Duodenal mucosa (tissue), 2 donors: ENCODE data around the gene CPLX4.

ENCODE experiments used
- H3K27ac ChIP-seq: one replicate; pipeline ENCODE4 v1.7.0; 2013; ENCODE audit warnings: low read depth, low read length
- H3K27me3 ChIP-seq, 2 donors: one replicate each; pipeline ENCODE4 v1.7.0; 2013; ENCODE audit warnings: low read length in 2 of 2, control low read depth in 1 of 2; ENCODE audit not compliant: insufficient read depth in 2 of 2, control insufficient read depth in 1 of 2
- H3K36me3 ChIP-seq, 2 donors: one replicate each; pipeline ENCODE4 v1.7.0; 2013; ENCODE audit warnings: low read length in 2 of 2, control low read depth in 1 of 2; ENCODE audit not compliant: insufficient read depth in 2 of 2, control insufficient read depth in 1 of 2
- H3K4me1 ChIP-seq, 2 donors: one replicate each; pipeline ENCODE4 v1.7.0; 2013; ENCODE audit warnings: low read length in 2 of 2, control low read depth in 1 of 2; ENCODE audit not compliant: insufficient read depth in 2 of 2, control insufficient read depth in 1 of 2
- H3K4me3 ChIP-seq, 2 donors: one replicate each; pipeline ENCODE4 v1.7.0; 2013; ENCODE audit warnings: low read length in 2 of 2, low read depth in 1 of 2
- H3K9ac ChIP-seq, 2 donors: one replicate each; pipeline ENCODE4 v1.7.0; 2013; ENCODE audit warnings: low read length in 2 of 2, low read depth in 1 of 2
- H3K9me3 ChIP-seq, 2 donors: one replicate each; pipeline ENCODE4 v1.7.0; 2013; ENCODE audit warnings: low read length in 2 of 2, control low read depth in 1 of 2; ENCODE audit not compliant: control insufficient read depth in 1 of 2

The CPLX4 gene

GRCh38 chr18:59345556-59345955, 27.1 kb upstream of the CPLX4 start:
- Histone ChIP-seq H3K27me3 (no peaks in the 10 kb centered on the region), H3K4me1 (no peaks in the 10 kb centered on the region), H3K36me3 (peaks cover 30 to 69% of the 10 kb centered on the region in 2 donors), H3K27ac (no peak overlapping the region), H3K4me3 (no peak overlapping the region), H3K9ac (no peak overlapping the region), H3K9me3 (peaks cover 0 to 8% of the 10 kb centered on the region in 2 donors)

DNA sequence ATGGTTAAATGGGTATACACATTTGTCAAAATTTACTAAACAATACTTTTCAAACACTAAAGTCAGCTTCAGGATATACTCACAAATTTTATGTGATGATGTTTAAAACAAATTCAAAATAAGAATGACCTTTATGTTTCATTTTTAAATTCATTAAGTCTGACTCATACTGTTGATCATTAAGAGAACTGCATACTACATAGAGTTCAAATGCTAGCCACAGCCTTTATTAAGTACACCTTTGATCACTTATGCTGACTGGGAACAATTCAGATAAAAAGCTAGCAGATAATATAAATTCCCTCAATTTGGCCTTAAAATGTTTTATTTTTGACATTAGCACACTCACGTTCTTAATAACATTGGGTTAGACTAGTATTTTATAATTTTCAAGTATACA, 26.5 kb upstream of the CPLX4 start:
- Histone ChIP-seq H3K4me1 (no peaks in the 10 kb centered on the region), H3K9ac (no peak overlapping the region), H3K36me3 (peaks cover 32 to 70% of the 10 kb centered on the region in 2 donors), H3K27me3 (no peaks in the 10 kb centered on the region), H3K27ac (no peak overlapping the region), H3K9me3 (peaks cover 0 to 8% of the 10 kb centered on the region in 2 donors), H3K4me3 (no peak overlapping the region)

DNA sequence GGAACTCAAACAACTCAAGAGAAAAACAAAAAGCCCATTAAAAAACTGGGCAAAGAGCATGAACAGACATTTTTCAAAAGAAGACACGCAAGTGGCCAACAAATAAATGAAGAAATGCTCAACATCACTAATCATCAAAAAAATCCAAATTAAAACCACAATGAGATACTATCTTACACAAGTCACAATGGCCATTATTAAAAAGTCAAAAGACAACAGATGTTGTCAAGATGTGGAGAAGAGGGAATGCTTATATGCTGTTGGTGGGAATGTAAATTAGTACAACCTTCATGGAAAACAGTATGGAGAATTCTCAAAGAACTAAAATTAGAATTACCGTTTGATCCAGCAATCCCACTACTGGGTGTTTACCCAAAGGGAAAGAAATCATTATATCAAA, 25.5 kb upstream of the CPLX4 start:
- Histone ChIP-seq H3K4me1 (no peaks in the 10 kb centered on the region), H3K9me3 (peaks cover 0 to 8% of the 10 kb centered on the region in 2 donors), H3K27me3 (no peaks in the 10 kb centered on the region), H3K9ac (no peak overlapping the region), H3K4me3 (no peak overlapping the region), H3K36me3 (peaks cover 36 to 74% of the 10 kb centered on the region in 2 donors), H3K27ac (no peak overlapping the region)

DNA sequence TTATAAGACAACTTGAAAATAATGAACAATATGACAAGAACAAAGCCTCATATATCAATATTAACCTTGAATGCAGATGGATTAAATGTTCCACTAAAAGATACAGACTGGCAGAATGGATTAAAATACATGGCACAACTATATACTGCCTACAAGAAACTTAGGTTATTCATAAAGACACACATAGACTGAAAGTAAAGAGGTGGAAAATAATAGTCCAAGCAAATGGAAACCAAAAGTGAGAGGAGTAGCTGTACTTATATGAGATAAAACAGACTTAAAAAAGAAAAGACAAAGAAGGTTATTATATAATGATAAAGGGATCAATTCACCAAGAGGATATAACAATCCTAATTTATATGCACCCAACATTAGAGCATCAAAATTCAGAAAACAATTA, 22.4 kb upstream of the CPLX4 start:
- H3K27ac ChIP-seq = no peak overlapping the region
- H3K27me3 ChIP-seq = no peaks in the 10 kb centered on the region
- H3K9me3 ChIP-seq = peaks cover 0 to 8% of the 10 kb centered on the region in 2 donors
- H3K36me3 ChIP-seq = peaks cover 42 to 59% of the 10 kb centered on the region in 2 donors
- H3K9ac ChIP-seq = no peak overlapping the region
- no peak overlapping the region for H3K4me3 ChIP-seq
- no peaks in the 10 kb centered on the region for H3K4me1 ChIP-seq

DNA sequence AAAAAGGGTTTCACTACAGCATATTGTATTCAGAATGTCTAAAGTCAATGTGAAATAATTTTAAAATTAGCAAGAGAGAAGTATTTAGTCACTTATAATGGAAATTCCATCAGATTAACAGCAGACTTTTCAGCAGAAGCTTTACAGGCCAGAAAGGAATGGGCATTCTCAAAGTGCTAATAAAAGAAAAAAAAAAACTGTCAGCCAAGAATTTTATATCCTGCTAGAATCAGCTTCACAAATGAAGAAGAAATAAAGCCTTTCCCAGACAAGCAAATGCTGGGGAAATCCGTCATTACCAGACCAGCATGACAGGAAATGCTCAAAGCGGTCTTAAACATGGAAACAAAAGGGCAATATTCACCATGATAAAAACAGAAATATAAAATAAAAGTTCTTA, 21.9 kb upstream of the CPLX4 start:
- Histone ChIP-seq H3K4me3 (no peak overlapping the region), H3K27ac (no peak overlapping the region), H3K4me1 (no peaks in the 10 kb centered on the region), H3K9me3 (peaks cover 0 to 8% of the 10 kb centered on the region in 2 donors), H3K9ac (no peak overlapping the region), H3K36me3 (peaks cover 37 to 57% of the 10 kb centered on the region in 2 donors), H3K27me3 (no peaks in the 10 kb centered on the region)

GRCh38 chr18:59332986-59333385, 14.5 kb upstream of the CPLX4 start:
- Histone ChIP-seq H3K36me3 (peaks cover 37 to 51% of the 10 kb centered on the region in 2 donors), H3K27me3 (no peaks in the 10 kb centered on the region), H3K9me3 (no peaks in the 10 kb centered on the region), H3K9ac (no peak overlapping the region), H3K4me1 (no peaks in the 10 kb centered on the region), H3K4me3 (no peak overlapping the region), H3K27ac (no peak overlapping the region)

GRCh38 chr18:59328683-59329082, 10.2 kb upstream of the CPLX4 start:
- peaks cover 30 to 53% of the 10 kb centered on the region in 2 donors for H3K36me3 ChIP-seq
- H3K27me3 ChIP-seq = no peaks in the 10 kb centered on the region
- H3K4me1 ChIP-seq = no peaks in the 10 kb centered on the region
- no peak overlapping the region for H3K27ac ChIP-seq
- no peak overlapping the region for H3K9ac ChIP-seq
- no peaks in the 10 kb centered on the region for H3K9me3 ChIP-seq
- no peak overlapping the region for H3K4me3 ChIP-seq

DNA sequence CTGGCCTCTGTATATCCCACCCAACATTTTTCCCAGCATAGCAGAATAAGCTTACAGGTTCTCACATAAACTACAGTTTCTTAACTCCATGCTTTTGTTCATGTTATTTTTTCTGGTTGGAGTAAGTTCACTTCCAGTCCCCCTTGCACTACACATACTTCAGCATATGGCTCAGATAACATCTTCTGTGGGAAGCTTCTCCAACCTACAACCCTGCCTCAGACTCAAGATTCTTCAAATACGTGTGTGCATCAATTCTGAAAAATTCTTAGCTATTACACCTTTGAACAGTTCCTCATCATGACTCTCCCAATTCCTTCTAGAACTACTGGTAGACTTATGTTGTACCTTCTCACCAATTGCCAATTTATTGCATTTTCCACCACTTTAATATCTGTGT, 7.5 kb upstream of the CPLX4 start:
- Histone ChIP-seq H3K27me3 (no peaks in the 10 kb centered on the region), H3K27ac (no peak overlapping the region), H3K9ac (no peak overlapping the region), H3K9me3 (no peaks in the 10 kb centered on the region), H3K36me3 (peaks cover 14 to 35% of the 10 kb centered on the region in 2 donors), H3K4me3 (no peak overlapping the region), H3K4me1 (no peaks in the 10 kb centered on the region)

DNA sequence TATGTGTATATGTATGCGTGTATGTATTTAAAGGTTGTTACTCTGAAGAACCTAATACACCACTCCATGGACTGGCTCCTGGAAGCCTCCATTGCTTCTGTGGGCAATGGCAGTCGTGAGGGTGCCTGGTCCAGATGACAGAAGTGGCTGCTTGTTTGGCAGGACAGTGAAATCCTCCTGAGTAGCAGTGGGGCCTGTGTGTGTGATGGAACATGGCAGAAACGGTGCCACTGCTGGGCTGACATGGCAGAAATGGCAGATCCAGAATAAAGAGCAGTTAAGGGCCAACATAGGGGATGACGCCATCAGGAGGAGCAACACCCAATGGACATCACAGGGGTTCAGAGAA, 6.1 kb upstream of the CPLX4 start:
- no peak overlapping the region for H3K9ac ChIP-seq
- no peaks in the 10 kb centered on the region for H3K27me3 ChIP-seq

GRCh38 chr18:59323931-59324622, 5.6 kb upstream of the CPLX4 start:
- Histone ChIP-seq H3K4me1 (no peaks in the 10 kb centered on the region), H3K36me3 (peaks cover 10 to 24% of the 10 kb centered on the region in 2 donors), H3K9ac (no peak overlapping the region), H3K4me3 (no peak overlapping the region), H3K27ac (no peak overlapping the region), H3K9me3 (no peaks in the 10 kb centered on the region), H3K27me3 (no peaks in the 10 kb centered on the region)

More for the DNA sequence above, 6.1 kb upstream of the CPLX4 start:
- H3K9me3 ChIP-seq = no peaks in the 10 kb centered on the region
- no peaks in the 10 kb centered on the region for H3K4me1 ChIP-seq
- H3K4me3 ChIP-seq = no peak overlapping the region
- H3K27ac ChIP-seq = no peak overlapping the region
- peaks cover 14 to 26% of the 10 kb centered on the region in 2 donors for H3K36me3 ChIP-seq
